ENCODE data around the gene ATP2A1.

ATP2A1 gene

DNA sequence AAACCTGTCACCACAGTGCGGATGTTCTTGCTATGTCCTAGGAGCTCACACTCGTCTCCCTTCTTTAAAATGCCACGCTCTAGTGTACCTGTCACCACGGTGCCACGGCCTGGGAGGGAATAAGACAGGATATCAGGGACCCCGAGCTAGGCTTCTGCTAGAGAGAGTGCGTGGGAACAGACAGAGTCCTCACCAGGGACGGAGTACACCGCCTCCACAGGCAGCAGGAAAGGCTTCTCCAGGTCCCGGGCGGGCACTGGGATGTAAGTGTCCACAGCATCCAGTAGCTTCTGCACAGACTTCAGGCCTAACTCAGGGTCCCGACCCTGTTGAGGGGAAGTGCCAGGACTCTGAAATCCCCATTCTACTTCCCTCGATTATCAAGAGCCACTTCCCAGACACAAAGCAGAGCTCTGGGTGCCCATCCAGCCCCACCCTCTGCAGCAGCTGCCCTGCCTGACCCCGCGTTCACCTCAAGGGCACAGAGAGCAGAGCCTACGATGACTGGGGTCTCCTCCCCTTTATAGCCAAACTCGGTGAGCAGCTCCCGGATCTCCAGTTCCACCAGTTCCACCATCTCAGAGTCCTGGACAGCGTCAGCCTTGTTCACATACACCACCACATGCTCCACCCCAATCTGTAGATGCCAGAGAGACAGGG is 33.9 kb upstream of the ATP2A1 start:
- TF ChIP-seq, protein P1, sequence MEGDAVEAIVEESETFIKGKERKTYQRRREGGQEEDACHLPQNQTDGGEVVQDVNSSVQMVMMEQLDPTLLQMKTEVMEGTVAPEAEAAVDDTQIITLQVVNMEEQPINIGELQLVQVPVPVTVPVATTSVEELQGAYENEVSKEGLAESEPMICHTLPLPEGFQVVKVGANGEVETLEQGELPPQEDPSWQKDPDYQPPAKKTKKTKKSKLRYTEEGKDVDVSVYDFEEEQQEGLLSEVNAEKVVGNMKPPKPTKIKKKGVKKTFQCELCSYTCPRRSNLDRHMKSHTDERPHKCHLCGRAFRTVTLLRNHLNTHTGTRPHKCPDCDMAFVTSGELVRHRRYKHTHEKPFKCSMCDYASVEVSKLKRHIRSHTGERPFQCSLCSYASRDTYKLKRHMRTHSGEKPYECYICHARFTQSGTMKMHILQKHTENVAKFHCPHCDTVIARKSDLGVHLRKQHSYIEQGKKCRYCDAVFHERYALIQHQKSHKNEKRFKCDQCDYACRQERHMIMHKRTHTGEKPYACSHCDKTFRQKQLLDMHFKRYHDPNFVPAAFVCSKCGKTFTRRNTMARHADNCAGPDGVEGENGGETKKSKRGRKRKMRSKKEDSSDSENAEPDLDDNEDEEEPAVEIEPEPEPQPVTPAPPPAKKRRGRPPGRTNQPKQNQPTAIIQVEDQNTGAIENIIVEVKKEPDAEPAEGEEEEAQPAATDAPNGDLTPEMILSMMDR (IDR thresholded peaks at IDR 0.05), result no peak
- H3K27ac ChIP-seq, result no peak overlapping the region
- no peak for DNase-seq (ENCODE audit: low spot score)
- H3K4me3 ChIP-seq, result no peak overlapping the region

DNA sequence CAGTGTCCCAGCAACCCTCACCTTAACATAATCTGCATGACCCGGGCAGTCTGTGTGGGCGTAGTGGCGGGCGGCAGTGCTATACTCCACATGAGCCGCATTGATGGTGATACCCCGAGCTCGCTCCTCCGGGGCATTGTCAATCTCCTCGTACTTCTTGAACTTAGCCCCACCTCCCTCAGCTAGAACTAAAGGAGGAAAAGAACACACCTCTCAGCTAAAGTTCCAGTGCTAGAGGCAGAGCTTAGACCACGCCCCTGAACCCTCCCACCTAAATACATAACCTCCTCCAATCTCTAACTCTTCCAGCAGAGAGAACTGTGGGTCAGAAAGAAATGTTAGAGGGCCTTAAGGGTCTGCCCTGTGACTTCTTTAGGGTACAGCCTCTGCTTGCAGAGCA is 33.0 kb upstream of the ATP2A1 start:
- TF ChIP-seq, protein P1 (IDR thresholded peaks at IDR 0.05), result no peak
- no peak for DNase-seq (ENCODE audit: low spot score)
- H3K4me3 ChIP-seq, result peak overlapping the region; percentile 90
- peak overlapping the region in 1 of 2 donors; percentile 93 for H3K27ac ChIP-seq

DNA sequence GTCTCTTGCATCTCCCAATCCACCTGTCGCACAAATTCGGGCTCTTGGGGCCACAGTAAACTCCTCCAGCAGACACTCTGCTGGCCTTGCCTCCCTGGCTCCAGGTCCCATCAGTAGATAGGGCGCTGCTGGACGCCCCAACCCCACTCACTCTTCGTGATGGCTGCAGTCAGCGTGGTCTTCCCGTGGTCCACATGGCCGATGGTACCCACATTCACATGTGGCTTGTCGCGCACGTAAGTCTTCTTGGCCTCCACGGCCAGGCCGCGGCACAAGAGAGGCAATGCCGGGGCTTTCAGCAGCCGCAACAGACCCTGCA is 32.6 kb upstream of the ATP2A1 start:
- DNase-seq (ENCODE audit: low spot score), result no peak
- peak overlapping the region; percentile 86 to 93 for H3K27ac ChIP-seq
- peak overlapping the region; percentile 90 for H3K4me3 ChIP-seq
- TF ChIP-seq, protein P1 (IDR thresholded peaks at IDR 0.05), result no peak

DNA sequence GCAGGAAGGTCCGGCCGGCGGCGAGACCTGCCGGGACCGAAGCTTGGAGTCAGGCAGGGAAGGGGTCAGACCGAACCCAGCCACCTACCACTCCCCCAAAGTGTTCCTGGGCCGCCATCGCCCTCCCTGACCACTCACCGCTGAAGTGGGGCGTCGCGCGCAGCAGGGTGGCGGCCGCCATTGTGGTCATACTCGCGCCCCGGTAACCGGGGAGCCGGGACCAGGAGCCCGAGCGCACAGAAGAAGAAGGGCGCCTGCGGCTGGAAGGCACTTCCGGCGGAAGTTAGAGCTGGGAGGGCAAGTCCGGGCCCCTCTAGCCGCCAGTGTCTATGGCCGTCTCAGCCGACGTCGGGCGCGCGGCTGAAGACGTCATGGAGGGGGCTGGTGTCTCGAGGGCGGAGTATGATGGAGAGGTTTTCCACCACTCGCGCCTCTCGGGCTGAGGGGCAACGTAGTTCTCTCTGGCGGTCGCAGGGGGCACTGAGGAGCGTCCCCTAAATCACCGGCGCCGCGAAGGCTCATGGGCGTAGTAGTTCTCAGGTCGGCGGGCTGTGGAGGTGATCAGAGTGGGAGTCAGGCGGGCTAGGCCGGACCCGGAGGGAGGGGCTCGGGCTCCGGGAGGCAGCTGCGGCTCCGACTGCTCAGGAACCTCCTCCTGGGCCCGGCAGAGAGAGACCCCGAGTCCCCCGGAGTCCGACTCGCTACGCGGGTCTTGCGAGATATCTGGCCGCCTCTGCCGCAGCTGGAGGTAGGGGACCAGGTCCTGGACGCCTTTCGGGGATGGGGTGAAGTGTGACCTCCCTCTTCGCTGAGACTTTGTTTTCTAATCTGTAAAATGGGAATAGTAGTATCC is 32.0 kb upstream of the ATP2A1 start, which contains the start of gene TUFM:
Gene TUFM (minus strand): TSS at position 269 of the 853 bp plus-strand sequence. CDS start 79 bp downstream, at position 190.
- Histone ChIP-seq H3K4me3 (peak within 1 kb of the TSS; percentile 90), H3K27ac (peak within 1 kb of the TSS; percentile 86 to 93)
- peak; percentile 98 for DNase-seq (ENCODE audit: low spot score)
- TF ChIP-seq, protein P1 (IDR thresholded peaks at IDR 0.05), result peak; percentile 15

DNA sequence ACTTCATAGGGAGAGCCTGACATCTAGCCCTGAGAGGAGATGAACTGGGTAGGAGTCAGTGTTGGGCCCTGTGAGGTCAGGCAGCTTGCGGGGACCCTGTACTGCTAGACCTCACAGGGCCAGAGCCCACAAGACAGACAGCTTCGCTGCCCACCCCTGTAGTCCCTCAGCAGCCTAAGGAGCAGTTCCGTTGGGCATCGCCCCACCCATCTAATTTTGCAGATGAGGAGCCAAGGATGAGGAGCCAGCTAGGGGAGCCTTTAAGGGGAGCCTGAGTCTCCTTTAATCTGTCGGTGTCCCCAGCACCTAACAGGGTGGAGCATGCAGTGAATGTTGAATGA is 31.4 kb upstream of the ATP2A1 start:
- DNase-seq (ENCODE audit: low spot score), result no peak
- H3K4me3 ChIP-seq, result peak overlapping the region; percentile 90
- TF ChIP-seq, protein P1 (IDR thresholded peaks at IDR 0.05), result no peak
- peak overlapping the region; percentile 86 to 93 for H3K27ac ChIP-seq

DNA sequence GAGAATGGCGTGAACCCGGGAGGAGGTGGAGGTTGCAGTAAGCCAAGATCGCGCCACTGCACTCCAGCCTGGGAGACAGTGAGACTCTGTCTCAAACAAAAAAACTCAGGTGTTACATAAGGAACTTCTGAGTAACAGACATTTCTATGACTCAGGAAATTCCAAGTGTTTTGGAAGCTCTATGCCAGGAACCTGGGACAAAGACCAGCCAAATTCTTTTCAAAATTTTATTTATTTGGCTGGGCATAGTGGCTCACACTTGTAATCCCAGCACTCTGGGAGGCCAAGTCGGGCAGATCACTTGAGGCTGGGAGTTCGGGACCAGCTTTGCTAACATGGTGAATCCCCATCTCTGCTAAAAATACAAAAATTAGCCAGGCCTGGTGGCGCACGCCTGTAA is 19.9 kb upstream of the ATP2A1 start:
- Histone ChIP-seq H3K4me3 (no peak overlapping the region), H3K27ac (no peak overlapping the region)
- TF ChIP-seq, protein P1 (IDR thresholded peaks at IDR 0.05), result no peak
- DNase-seq (ENCODE audit: low spot score), result no peak

DNA sequence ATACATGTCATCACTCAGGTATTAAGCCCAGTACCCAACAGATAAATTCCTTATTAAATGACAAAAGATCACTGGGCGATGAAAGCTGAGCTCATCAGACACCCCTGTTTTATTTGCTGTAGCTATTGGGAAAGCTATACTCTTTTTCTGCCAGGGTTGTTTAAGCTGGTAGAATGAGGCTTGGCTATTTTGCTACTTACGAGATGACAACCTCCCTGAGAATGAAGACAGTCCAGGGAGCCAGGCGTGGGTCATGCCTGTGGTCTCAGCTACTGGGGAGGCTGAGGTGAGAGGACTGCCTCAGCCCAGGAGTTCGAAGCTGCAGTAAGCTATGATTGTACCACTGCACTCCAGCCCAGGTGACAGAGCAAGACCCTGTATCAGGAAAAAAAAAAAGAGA is 19.0 kb upstream of the ATP2A1 start:
- TF ChIP-seq, protein P1 (IDR thresholded peaks at IDR 0.05), result no peak
- no peak for DNase-seq (ENCODE audit: low spot score)
- Histone ChIP-seq H3K4me3 (no peak overlapping the region), H3K27ac (no peak overlapping the region)

Data from coronary artery (tissue), 2 donors.